ENCODE measurements around the gene OGFRL1.

GRCh38 chr6:71292001-71292400 lies 3.4 kb downstream of the OGFRL1 start:
- TF ChIP-seq FOXA1 (IDR thresholded peaks at IDR 0.05) (no peak), ARNT (IDR thresholded peaks at IDR 0.05) (no peak), ELF4 (IDR thresholded peaks at IDR 0.05) (no peak), LEF1 (IDR thresholded peaks at IDR 0.05; ENCODE audit: borderline replicate concordance) (no peak), ZNF384 (IDR thresholded peaks at IDR 0.05) (no peak), FOXM1 (IDR thresholded peaks at IDR 0.05; ENCODE audit: borderline replicate concordance) (no peak), SUZ12 (IDR thresholded peaks at IDR 0.05) (no peak), FOXK2 (IDR thresholded peaks at IDR 0.05) (no peak), NFRKB (IDR thresholded peaks at IDR 0.05) (no peak), PKNOX1 (IDR thresholded peaks at IDR 0.05) (no peak), HDGF (IDR thresholded peaks at IDR 0.05; ENCODE audit: borderline replicate concordance) (no peak), SP1 (IDR thresholded peaks at IDR 0.05) (no peak)
